ENCODE data around the gene BTBD9.

Gene BTBD9

DNA sequence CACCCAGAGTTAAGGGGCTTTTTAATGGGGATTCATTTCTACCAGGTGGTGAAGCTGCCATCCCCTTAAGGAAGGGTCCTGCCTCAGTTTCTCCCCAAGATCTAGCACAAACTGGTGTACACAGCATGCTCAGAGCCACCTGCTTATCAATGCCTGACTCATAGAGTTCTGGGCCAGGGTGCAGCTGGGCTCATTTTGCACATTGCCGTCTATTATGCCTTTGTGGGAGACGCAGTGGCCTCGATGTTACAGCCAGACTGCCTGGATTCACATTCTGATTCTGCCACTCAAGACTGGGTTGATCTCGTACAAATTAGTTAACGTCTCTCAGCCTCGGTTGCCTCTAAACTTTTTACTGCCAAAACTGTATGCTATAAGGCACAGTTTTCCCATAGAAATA lies 454.5 kb downstream of the BTBD9 start:
- no peak for DNase-seq (ENCODE audit: low read depth, low spot score)
- H3K36me3 ChIP-seq (ENCODE audit: insufficient read depth, low read length), result no peaks in the 10 kb centered on the region
- no peak overlapping the region for H3K27ac ChIP-seq
- H3K9ac ChIP-seq (ENCODE audit: insufficient read length), result no peak overlapping the region
- H3K9me3 ChIP-seq (ENCODE audit: low read depth, low read length), result no peaks in the 10 kb centered on the region
- no peak for TF ChIP-seq FOXP2 (optimal IDR thresholded peaks at IDR 0.05; ENCODE audit: control extremely low read depth, extremely low read length, insufficient read depth)
- no peak for TF ChIP-seq EZH2 (IDR thresholded peaks at IDR 0.05)
- no peak for TF ChIP-seq POLR2AphosphoS5 (IDR thresholded peaks at IDR 0.05; ENCODE audit: borderline replicate concordance, low read depth, low read length)
- no peak overlapping the region for H3K4me3 ChIP-seq

DNA sequence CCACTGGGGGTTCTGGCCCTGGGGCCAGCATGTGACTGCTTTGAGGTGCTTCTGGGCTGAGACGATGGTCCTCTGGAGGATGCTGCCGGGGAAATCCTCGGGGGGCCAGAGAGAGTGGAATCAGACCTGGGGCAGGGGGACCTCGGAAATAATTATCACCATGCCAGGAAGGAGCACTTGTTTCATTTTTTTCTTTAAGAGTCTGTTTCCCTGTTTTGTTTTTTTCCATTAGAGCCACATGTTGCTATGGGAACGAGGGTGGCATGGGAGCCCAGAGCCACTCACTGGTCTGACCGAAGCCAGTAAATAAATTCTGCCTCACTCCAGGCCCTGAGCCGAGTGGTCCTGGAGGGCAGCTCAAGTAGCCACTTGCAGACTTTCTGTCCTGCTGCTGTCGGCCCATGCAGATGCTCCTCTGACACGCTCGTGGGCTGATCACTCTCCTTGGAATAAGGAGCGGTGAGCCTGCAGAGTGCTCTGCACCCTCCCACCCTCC lies 455.1 kb downstream of the BTBD9 start:
- no peak for DNase-seq (ENCODE audit: low read depth, low spot score)
- Histone ChIP-seq H3K9ac (ENCODE audit: insufficient read length) (no peak overlapping the region), H3K36me3 (ENCODE audit: insufficient read depth, low read length) (no peaks in the 10 kb centered on the region), H3K27ac (no peak overlapping the region), H3K4me3 (no peak overlapping the region), H3K9me3 (ENCODE audit: low read depth, low read length) (no peaks in the 10 kb centered on the region)
- TF ChIP-seq EZH2 (IDR thresholded peaks at IDR 0.05), result no peak
- TF ChIP-seq POLR2AphosphoS5 (IDR thresholded peaks at IDR 0.05; ENCODE audit: borderline replicate concordance, low read depth, low read length), result no peak
- TF ChIP-seq FOXP2 (optimal IDR thresholded peaks at IDR 0.05; ENCODE audit: control extremely low read depth, extremely low read length, insufficient read depth), result no peak

DNA sequence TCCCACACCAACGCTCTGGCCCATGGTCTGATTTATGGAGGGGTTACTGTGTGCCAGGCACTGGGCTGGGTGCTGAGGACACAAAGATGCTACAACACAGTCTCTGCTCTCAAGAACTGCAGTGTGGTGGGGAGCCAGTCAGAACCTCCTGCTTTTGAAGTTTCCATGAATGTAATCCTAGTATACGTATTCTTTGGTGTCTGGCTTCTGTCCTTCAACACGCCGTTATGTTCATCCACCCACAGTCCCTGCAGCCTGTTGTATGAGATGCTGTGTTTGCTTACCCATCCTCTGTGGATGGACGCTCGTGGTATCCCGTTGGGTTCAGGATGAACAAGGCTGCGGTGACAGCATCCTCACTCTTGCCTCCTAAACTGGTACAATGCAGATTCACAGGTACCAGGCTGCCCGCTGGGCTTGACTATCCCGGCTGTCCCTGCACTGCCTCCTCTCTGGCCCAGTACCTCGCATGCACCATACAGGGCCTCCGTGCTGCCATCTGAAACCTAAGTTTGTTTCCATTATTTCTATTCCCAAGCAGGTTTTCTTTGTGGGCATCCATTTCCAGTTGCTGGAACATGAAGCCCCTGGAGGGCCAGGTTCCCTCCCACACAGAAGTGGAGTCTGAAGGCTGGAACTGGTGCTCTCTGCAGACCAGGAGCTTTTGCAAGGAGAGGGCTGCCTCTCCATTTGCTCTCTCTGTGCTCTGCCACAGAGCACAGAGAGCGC lies 455.7 kb downstream of the BTBD9 start:
- DNase-seq (ENCODE audit: low read depth, low spot score), result no peak
- no peak overlapping the region for H3K4me3 ChIP-seq
- no peaks in the 10 kb centered on the region for H3K36me3 ChIP-seq (ENCODE audit: insufficient read depth, low read length)
- H3K27ac ChIP-seq, result no peak overlapping the region
- no peak overlapping the region for H3K9ac ChIP-seq (ENCODE audit: insufficient read length)
- no peaks in the 10 kb centered on the region for H3K9me3 ChIP-seq (ENCODE audit: low read depth, low read length)
- no peak for TF ChIP-seq EZH2 (IDR thresholded peaks at IDR 0.05)
- TF ChIP-seq POLR2AphosphoS5 (IDR thresholded peaks at IDR 0.05; ENCODE audit: borderline replicate concordance, low read depth, low read length), result no peak
- no peak for TF ChIP-seq FOXP2 (optimal IDR thresholded peaks at IDR 0.05; ENCODE audit: control extremely low read depth, extremely low read length, insufficient read depth)

DNA sequence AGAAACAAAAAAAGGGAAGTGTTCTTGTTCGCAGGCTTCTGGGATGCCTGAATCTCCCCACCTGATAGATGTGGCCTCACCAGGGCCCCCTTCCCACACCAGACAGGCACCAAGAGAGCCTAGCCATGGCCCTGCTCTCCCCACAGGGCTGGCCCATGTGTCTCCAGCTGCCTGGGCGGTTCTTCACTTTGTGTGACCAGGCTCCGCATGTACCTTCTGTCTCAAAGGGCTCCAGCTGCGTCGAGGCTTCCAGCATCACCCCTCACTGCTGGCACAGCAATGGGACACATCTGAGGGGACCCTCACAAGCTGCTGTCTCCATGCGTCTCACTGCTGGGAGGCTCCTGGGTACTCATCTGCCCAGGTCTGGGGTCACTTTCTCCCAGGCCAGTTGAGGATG lies 457.3 kb downstream of the BTBD9 start:
- no peaks in the 10 kb centered on the region for H3K9me3 ChIP-seq (ENCODE audit: low read depth, low read length)
- H3K27ac ChIP-seq, result no peak overlapping the region
- no peak overlapping the region for H3K4me3 ChIP-seq
- no peak overlapping the region for H3K9ac ChIP-seq (ENCODE audit: insufficient read length)
- DNase-seq (ENCODE audit: low read depth, low spot score), result no peak
- no peak for TF ChIP-seq POLR2AphosphoS5 (IDR thresholded peaks at IDR 0.05; ENCODE audit: borderline replicate concordance, low read depth, low read length)
- no peak for TF ChIP-seq FOXP2 (optimal IDR thresholded peaks at IDR 0.05; ENCODE audit: control extremely low read depth, extremely low read length, insufficient read depth)
- TF ChIP-seq EZH2 (IDR thresholded peaks at IDR 0.05), result no peak
- no peaks in the 10 kb centered on the region for H3K36me3 ChIP-seq (ENCODE audit: insufficient read depth, low read length)

DNA sequence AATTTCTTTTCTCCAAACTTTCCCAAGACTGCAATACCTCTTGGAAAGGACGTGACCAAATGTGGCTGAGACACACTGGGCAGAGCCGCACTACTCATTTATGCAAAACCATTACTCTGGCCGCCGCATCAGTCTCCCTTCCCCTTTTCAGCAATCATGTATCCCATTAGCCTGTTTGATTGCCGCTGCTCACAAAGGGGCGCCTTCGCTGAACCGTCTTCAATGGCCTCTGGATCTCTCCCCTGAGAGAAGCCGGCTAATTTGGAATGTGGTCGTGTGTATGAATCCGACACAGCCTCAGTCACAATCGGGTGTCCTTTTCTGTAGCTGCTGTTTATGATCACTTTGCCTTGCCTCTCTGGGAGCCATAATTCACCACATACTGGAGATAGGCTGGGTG lies 459.1 kb downstream of the BTBD9 start:
- DNase-seq (ENCODE audit: low read depth, low spot score), result no peak
- H3K9me3 ChIP-seq (ENCODE audit: low read depth, low read length), result no peaks in the 10 kb centered on the region
- no peaks in the 10 kb centered on the region for H3K36me3 ChIP-seq (ENCODE audit: insufficient read depth, low read length)
- no peak for TF ChIP-seq EZH2 (IDR thresholded peaks at IDR 0.05)
- no peak overlapping the region for H3K27ac ChIP-seq
- no peak overlapping the region for H3K4me3 ChIP-seq
- H3K9ac ChIP-seq (ENCODE audit: insufficient read length), result no peak overlapping the region

DNA sequence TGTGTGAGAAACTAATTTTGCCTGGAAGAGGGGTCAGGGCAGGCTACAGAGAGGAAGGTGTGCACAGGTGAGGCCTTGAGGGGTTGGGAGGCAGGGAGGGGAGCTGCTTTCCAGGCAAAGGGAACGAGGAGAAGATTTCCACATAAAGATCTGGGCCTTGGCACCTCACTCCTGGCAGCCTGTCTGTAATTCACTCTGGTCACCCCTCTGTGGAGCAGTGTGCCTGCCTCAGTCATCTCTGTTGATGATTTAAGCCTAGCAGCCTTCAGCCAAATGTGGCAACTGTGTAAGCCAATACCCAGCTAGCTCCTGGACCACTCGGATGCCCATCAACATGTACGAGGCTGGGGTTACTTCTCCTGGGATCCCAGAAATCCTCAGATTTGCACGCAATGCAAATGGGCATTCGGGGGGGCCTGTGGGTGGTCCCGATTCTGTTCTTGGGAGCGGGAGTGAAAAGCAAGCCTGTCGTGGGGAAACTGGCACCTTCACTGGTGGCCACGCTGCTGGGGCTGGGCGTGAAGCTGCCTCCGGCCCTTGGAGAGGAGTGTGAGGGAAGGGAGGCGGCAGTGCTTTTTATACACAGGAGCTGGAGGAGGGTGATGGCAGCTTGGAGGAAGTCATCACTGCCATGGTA lies 459.8 kb downstream of the BTBD9 start:
- no peak overlapping the region for H3K9ac ChIP-seq (ENCODE audit: insufficient read length)
- DNase-seq (ENCODE audit: low read depth, low spot score), result no peak
- no peak overlapping the region for H3K27ac ChIP-seq
- no peak overlapping the region for H3K4me3 ChIP-seq
- no peaks in the 10 kb centered on the region for H3K9me3 ChIP-seq (ENCODE audit: low read depth, low read length)
- no peaks in the 10 kb centered on the region for H3K36me3 ChIP-seq (ENCODE audit: insufficient read depth, low read length)
- TF ChIP-seq FOXP2 (optimal IDR thresholded peaks at IDR 0.05; ENCODE audit: control extremely low read depth, extremely low read length, insufficient read depth), result no peak

DNA sequence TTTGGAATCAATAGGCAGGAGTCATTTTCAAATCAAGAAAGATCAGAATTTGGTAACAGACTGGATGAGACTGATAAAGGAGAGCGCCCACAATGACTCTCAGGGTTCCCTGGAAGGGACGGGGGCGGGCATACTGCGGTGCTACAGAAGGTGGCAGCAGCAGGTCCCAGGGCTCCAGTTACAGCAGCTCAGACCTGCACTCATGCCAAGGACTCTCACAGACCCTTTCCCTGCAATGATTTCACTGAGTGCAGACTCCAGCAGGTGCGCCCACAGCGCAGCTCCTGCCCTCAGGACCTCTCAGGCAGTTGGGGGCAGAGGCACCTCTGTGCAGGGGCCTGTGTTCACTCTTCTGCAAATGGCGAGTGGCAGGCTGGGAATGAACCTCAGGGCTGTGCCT lies 460.4 kb downstream of the BTBD9 start:
- no peaks in the 10 kb centered on the region for H3K9me3 ChIP-seq (ENCODE audit: low read depth, low read length)
- no peak overlapping the region for H3K4me3 ChIP-seq
- no peak for TF ChIP-seq FOXP2 (optimal IDR thresholded peaks at IDR 0.05; ENCODE audit: control extremely low read depth, extremely low read length, insufficient read depth)
- TF ChIP-seq EZH2 (IDR thresholded peaks at IDR 0.05), result no peak
- no peak for TF ChIP-seq POLR2AphosphoS5 (IDR thresholded peaks at IDR 0.05; ENCODE audit: borderline replicate concordance, low read depth, low read length)
- DNase-seq (ENCODE audit: low read depth, low spot score), result no peak
- H3K27ac ChIP-seq, result no peak overlapping the region
- no peak overlapping the region for H3K9ac ChIP-seq (ENCODE audit: insufficient read length)
- H3K36me3 ChIP-seq (ENCODE audit: insufficient read depth, low read length), result no peaks in the 10 kb centered on the region

DNA sequence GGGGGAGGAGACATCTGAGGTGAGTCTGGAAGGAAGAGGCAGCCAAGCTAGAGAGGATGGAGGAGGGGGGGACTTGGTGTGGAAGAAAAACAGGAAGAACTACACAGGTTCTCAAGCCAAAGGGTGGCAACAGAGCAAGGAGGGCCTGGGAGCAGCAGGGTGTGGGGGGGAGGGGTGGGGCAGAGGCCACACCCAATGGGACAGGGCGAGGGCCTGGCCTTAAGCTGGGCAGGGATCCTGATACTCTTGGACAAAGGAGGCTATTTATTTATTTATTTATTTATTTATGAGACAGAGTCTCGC lies 461.2 kb downstream of the BTBD9 start:
- DNase-seq (ENCODE audit: low read depth, low spot score), result no peak

More for the DNA sequence above, 461.2 kb downstream of the BTBD9 start:
- Histone ChIP-seq H3K4me3 (no peak overlapping the region), H3K27ac (no peak overlapping the region), H3K9ac (ENCODE audit: insufficient read length) (no peak overlapping the region), H3K9me3 (ENCODE audit: low read depth, low read length) (no peaks in the 10 kb centered on the region), H3K36me3 (ENCODE audit: insufficient read depth, low read length) (no peaks in the 10 kb centered on the region)
- TF ChIP-seq POLR2AphosphoS5 (IDR thresholded peaks at IDR 0.05; ENCODE audit: borderline replicate concordance, low read depth, low read length) (no peak), FOXP2 (optimal IDR thresholded peaks at IDR 0.05; ENCODE audit: control extremely low read depth, extremely low read length, insufficient read depth) (no peak), EZH2 (IDR thresholded peaks at IDR 0.05) (no peak)
